ENCODE results near the gene P3H2. TPM values are rescaled to one million over a fixed set of nuclear protein-coding genes. Genes with fewer than 3 reads are reported as not detected.

The P3H2 gene
- total RNA-seq, 1 donor from 2014 or later, result not detected

GRCh38 chr3:190012784-190013183 lies 107.9 kb downstream of the P3H2 start:
- no peak overlapping the region for H3K27ac Mint-ChIP-seq

GRCh38 chr3:190012314-190012782 lies 108.3 kb downstream of the P3H2 start:
- Mint-ChIP-seq H3K4me3 (ENCODE audit: low read depth) (no peak overlapping the region), H3K9me3 (no peaks in the 10 kb centered on the region), H3K27ac (no peak overlapping the region), H3K4me1 (ENCODE audit: low read depth) (no peaks in the 10 kb centered on the region), H3K36me3 (ENCODE audit: low read depth) (no peaks in the 10 kb centered on the region), H3K27me3 (ENCODE audit: low read depth) (peaks cover 33% of the 10 kb centered on the region)
- no peak for DNase-seq (ENCODE audit: low spot score)
- intact Hi-C loops (cut with micrococcal nuclease), result no loop called here

More at GRCh38 chr3:190012784-190013183, 107.9 kb downstream of the P3H2 start:
- no peaks in the 10 kb centered on the region for H3K9me3 Mint-ChIP-seq
- H3K4me3 Mint-ChIP-seq (ENCODE audit: low read depth), result no peak overlapping the region
- H3K4me1 Mint-ChIP-seq (ENCODE audit: low read depth), result no peaks in the 10 kb centered on the region
- H3K27me3 Mint-ChIP-seq (ENCODE audit: low read depth), result peaks cover 34% of the 10 kb centered on the region
- no peaks in the 10 kb centered on the region for H3K36me3 Mint-ChIP-seq (ENCODE audit: low read depth)
- no peak for DNase-seq (ENCODE audit: low spot score)
- intact Hi-C loops (cut with micrococcal nuclease), result no loop called here

GRCh38 chr3:190010486-190010885 lies 110.2 kb downstream of the P3H2 start:
- intact Hi-C loops (cut with micrococcal nuclease), result no loop called here
- no peak for DNase-seq (ENCODE audit: low spot score)
- Mint-ChIP-seq H3K9me3 (no peaks in the 10 kb centered on the region), H3K4me1 (ENCODE audit: low read depth) (no peaks in the 10 kb centered on the region), H3K4me3 (ENCODE audit: low read depth) (no peak overlapping the region), H3K36me3 (ENCODE audit: low read depth) (no peaks in the 10 kb centered on the region), H3K27ac (no peak overlapping the region), H3K27me3 (ENCODE audit: low read depth) (peaks cover 34% of the 10 kb centered on the region)

DNA sequence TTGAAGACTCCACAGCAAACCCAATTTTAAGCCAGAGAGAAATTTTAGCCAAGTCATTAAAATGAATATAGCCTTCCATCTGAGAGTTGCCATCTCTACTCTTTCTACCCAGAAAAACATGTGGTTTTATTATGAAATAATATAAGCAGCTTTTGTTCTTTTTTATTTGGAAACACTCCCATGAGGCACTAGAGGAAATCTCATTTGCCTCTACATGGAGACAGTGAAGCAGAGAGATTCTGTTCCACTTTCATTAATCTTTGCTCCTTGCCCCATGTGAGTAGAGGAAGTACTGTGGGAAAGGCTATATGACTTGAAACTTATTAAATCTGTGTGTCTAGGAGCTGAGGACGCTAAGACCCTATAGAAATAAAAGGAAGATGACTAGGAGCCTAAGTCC lies 111.1 kb downstream of the P3H2 start:
- DNase-seq (ENCODE audit: low spot score), result no peak
- H3K4me3 Mint-ChIP-seq (ENCODE audit: low read depth), result no peak overlapping the region
- no peak overlapping the region for H3K27ac Mint-ChIP-seq
- intact Hi-C loops (cut with micrococcal nuclease), result no loop called here
- H3K4me1 Mint-ChIP-seq (ENCODE audit: low read depth), result no peaks in the 10 kb centered on the region
- H3K36me3 Mint-ChIP-seq (ENCODE audit: low read depth), result no peaks in the 10 kb centered on the region
- no peaks in the 10 kb centered on the region for H3K9me3 Mint-ChIP-seq
- peaks cover 32% of the 10 kb centered on the region for H3K27me3 Mint-ChIP-seq (ENCODE audit: low read depth)

- no peaks in the 10 kb centered on the region for H3K9me3 Mint-ChIP-seq
- no peak for DNase-seq (ENCODE audit: low spot score)
- H3K27ac Mint-ChIP-seq, result no peak overlapping the region
- H3K4me1 Mint-ChIP-seq (ENCODE audit: low read depth), result no peaks in the 10 kb centered on the region
- H3K27me3 Mint-ChIP-seq (ENCODE audit: low read depth), result peaks cover 25% of the 10 kb centered on the region
- intact Hi-C loops (cut with micrococcal nuclease), result no loop called here
- no peak overlapping the region for H3K4me3 Mint-ChIP-seq (ENCODE audit: low read depth)
- no peaks in the 10 kb centered on the region for H3K36me3 Mint-ChIP-seq (ENCODE audit: low read depth)
Observed at GRCh38 chr3:190008432-190008831, 112.3 kb downstream of the P3H2 start.

DNA sequence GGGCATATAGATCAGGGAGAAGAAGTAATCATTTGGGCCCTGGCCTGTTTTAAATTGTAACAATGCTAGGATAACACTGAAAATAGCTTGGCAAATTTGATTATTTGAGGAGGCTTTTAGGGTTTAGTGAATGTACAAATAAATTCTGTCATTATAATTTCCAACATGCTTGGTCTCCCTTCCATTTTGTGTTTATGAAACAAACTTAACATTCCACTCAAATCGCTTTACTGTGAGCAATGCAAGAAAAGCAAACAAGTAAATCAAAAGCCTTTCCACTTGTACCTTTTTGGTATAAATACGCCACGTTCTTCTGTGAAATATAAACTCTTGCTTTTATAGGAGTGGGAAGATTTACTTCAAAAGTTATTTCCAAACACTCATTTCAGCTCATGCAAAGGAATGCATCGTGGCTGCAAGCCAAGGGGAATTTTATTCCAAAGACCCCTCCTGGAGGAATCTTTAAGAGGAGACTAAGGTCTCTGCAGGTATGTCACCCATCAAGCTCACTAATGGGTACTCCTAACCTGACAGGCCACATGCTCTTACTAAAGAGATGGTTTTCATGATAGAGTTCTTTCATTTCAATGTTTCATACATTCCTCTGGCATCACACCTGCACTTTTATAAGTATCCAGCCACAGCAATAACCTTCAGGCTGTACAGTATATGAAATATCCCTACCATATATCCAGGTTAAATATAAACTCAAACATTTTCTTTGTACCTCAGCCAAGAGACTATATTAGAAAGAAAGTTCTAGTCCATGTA lies 115.2 kb downstream of the P3H2 start:
- Mint-ChIP-seq H3K27me3 (ENCODE audit: low read depth) (peaks cover 18% of the 10 kb centered on the region), H3K27ac (no peak overlapping the region), H3K4me1 (ENCODE audit: low read depth) (no peaks in the 10 kb centered on the region), H3K9me3 (no peaks in the 10 kb centered on the region), H3K36me3 (ENCODE audit: low read depth) (no peaks in the 10 kb centered on the region), H3K4me3 (ENCODE audit: low read depth) (no peak overlapping the region)
- intact Hi-C loops (cut with micrococcal nuclease), result no loop called here
- DNase-seq (ENCODE audit: low spot score), result no peak

- H3K36me3 Mint-ChIP-seq (ENCODE audit: low read depth), result no peaks in the 10 kb centered on the region
- no peak for DNase-seq (ENCODE audit: low spot score)
- H3K27me3 Mint-ChIP-seq (ENCODE audit: low read depth), result peaks cover 25% of the 10 kb centered on the region
- H3K9me3 Mint-ChIP-seq, result no peaks in the 10 kb centered on the region
- H3K4me3 Mint-ChIP-seq (ENCODE audit: low read depth), result no peak overlapping the region
- H3K4me1 Mint-ChIP-seq (ENCODE audit: low read depth), result no peaks in the 10 kb centered on the region
- H3K27ac Mint-ChIP-seq, result no peak overlapping the region
- intact Hi-C loops (cut with micrococcal nuclease), result no loop called here
Observed at GRCh38 chr3:190004656-190005055, 116.0 kb downstream of the P3H2 start.

DNA sequence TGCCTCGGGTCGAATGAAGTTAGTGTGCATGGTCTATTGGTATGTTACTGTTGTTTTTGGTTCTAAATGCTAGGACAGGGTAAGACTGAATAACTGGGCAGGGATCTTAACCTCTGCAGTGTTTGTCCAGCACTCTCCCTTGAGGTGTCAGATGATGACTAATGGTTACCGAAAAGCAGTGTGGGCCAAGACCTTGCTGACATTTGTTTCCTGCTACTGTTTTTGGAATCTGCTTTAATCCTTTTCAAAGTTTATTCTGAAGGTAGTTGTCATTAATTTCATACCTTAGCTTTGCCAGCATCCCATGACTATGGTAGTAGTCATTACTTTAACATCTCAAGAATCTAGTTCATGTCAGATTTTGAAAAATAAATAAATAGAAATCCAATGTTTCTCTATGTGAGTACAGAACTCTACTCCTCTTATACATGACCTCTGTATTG lies 117.0 kb downstream of the P3H2 start:
- intact Hi-C loops (cut with micrococcal nuclease), result no loop called here
- Mint-ChIP-seq H3K4me1 (ENCODE audit: low read depth) (no peaks in the 10 kb centered on the region), H3K36me3 (ENCODE audit: low read depth) (no peaks in the 10 kb centered on the region), H3K4me3 (ENCODE audit: low read depth) (no peak overlapping the region), H3K9me3 (no peaks in the 10 kb centered on the region), H3K27ac (no peak overlapping the region), H3K27me3 (ENCODE audit: low read depth) (peaks cover 29% of the 10 kb centered on the region)
- DNase-seq (ENCODE audit: low spot score), result no peak

GRCh38 chr3:190003068-190003467 lies 117.6 kb downstream of the P3H2 start:
- no peaks in the 10 kb centered on the region for H3K4me1 Mint-ChIP-seq (ENCODE audit: low read depth)
- intact Hi-C loops (cut with micrococcal nuclease), result no loop called here
- H3K36me3 Mint-ChIP-seq (ENCODE audit: low read depth), result no peaks in the 10 kb centered on the region

GRCh38 chr3:190001426-190001825 lies 119.3 kb downstream of the P3H2 start:
- Mint-ChIP-seq H3K27ac (no peak overlapping the region), H3K9me3 (no peaks in the 10 kb centered on the region), H3K4me1 (ENCODE audit: low read depth) (no peaks in the 10 kb centered on the region), H3K4me3 (ENCODE audit: low read depth) (no peak overlapping the region), H3K36me3 (ENCODE audit: low read depth) (no peaks in the 10 kb centered on the region), H3K27me3 (ENCODE audit: low read depth) (peaks cover 23% of the 10 kb centered on the region)
- intact Hi-C loops (cut with micrococcal nuclease), result no loop called here
- no peak for DNase-seq (ENCODE audit: low spot score)

More at GRCh38 chr3:190003068-190003467, 117.6 kb downstream of the P3H2 start:
- Mint-ChIP-seq H3K27ac (no peak overlapping the region), H3K4me3 (ENCODE audit: low read depth) (no peak overlapping the region), H3K27me3 (ENCODE audit: low read depth) (peaks cover 26% of the 10 kb centered on the region), H3K9me3 (no peaks in the 10 kb centered on the region)
- DNase-seq (ENCODE audit: low spot score), result no peak

DNA sequence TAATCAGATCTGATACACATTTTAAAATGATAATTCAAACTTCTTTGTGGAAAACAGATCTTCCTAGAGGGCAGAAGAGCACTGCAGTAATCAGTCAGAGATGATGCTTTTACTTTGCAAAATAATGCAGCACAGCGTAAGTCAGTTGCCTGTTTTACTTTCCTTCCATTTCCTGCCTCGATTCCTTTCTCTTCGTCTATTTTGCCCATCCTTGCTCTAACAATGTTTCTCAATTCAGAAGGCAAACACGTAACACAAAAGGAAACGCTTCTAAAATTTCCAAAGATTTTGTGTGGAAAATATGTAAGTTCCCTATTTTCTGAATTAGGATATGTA lies 119.9 kb downstream of the P3H2 start:
- peaks cover 23% of the 10 kb centered on the region for H3K27me3 Mint-ChIP-seq (ENCODE audit: low read depth)
- no peak overlapping the region for H3K4me3 Mint-ChIP-seq (ENCODE audit: low read depth)
- no peaks in the 10 kb centered on the region for H3K4me1 Mint-ChIP-seq (ENCODE audit: low read depth)
- intact Hi-C loops (cut with micrococcal nuclease), result no loop called here
- H3K36me3 Mint-ChIP-seq (ENCODE audit: low read depth), result no peaks in the 10 kb centered on the region
- no peak overlapping the region for H3K27ac Mint-ChIP-seq
- no peak for DNase-seq (ENCODE audit: low spot score)
- no peaks in the 10 kb centered on the region for H3K9me3 Mint-ChIP-seq

DNA sequence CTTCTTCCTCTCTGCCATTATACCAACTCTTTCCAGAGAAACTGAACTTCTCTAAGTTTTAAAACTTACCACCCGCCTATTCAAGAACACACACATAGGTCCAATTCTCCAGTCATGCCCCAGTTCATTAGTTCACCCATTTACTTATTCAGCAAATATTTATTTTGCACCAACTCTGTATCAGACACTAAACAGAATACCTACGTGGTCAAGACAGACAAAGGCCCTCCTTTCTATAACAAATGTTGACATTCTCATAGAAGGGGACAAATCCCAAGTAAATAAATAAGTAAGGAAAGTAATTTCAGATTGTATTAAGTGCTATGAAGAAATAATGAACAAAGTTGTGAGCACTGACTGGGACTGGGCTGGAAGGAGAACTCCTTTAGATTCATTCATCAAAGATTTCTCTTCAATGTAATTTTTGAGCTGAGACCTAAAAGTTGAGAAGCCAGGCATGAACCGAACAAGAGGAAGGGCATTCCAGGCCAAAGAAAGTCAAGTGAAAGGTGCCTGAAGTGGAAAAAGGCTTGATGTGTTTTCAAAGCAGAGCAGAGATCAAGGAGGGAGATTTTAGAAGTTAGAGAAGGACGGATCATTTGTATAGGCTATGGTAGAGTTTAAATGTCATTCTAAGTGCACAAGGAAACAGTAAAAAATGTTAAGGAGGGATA lies 120.4 kb downstream of the P3H2 start:
- Mint-ChIP-seq H3K4me3 (ENCODE audit: low read depth) (no peak overlapping the region), H3K4me1 (ENCODE audit: low read depth) (no peaks in the 10 kb centered on the region), H3K27me3 (ENCODE audit: low read depth) (peaks cover 21% of the 10 kb centered on the region), H3K36me3 (ENCODE audit: low read depth) (no peaks in the 10 kb centered on the region), H3K27ac (no peak overlapping the region), H3K9me3 (no peaks in the 10 kb centered on the region)
- intact Hi-C loops (cut with micrococcal nuclease), result no loop called here
- no peak for DNase-seq (ENCODE audit: low spot score)

- H3K36me3 Mint-ChIP-seq (ENCODE audit: low read depth), result no peaks in the 10 kb centered on the region
- H3K27ac Mint-ChIP-seq, result no peak overlapping the region
- H3K4me3 Mint-ChIP-seq (ENCODE audit: low read depth), result no peak overlapping the region
- H3K9me3 Mint-ChIP-seq, result no peaks in the 10 kb centered on the region
- no peak for DNase-seq (ENCODE audit: low spot score)
- no peaks in the 10 kb centered on the region for H3K4me1 Mint-ChIP-seq (ENCODE audit: low read depth)
- peaks cover 21% of the 10 kb centered on the region for H3K27me3 Mint-ChIP-seq (ENCODE audit: low read depth)
- intact Hi-C loops (cut with micrococcal nuclease), result no loop called here
Observed at GRCh38 chr3:189999718-190000117, 121.0 kb downstream of the P3H2 start.

All from activated T-helper 2 cell treated with anti-CD3 and anti-CD28 coated beads, Interferon-gamma antibody, Interleukin-2, Interleukin-4, amounts not matched to agents 10 μg/mL and 5 μg/mL and 100 μg/mL, durations not matched to agents 14 hours and 24 hours and 36 hours (primary cell).